Smooth muscle cell (in vitro differentiated cells): ENCODE data around the gene GAREM1. TPM values are rescaled to one million over a fixed set of nuclear protein-coding genes. Genes with fewer than 3 reads are reported as not detected.
"Not testable (repeated sequence)": the region's sequence is repeated elsewhere in the genome, so short reads cannot be mapped to it uniquely, and the experiment has no call there.

Experiments
- DNase-seq: peaks from one replicate; lab custom pipeline; 2025; ENCODE audit not compliant: unreplicated experiment; lab: John Stamatoyannopoulos, UW
- H2AFZ ChIP-seq: fragments of 200-600 bp; sonication (generic); 2 replicates; pipeline ENCODE4 v1.6.0; 2016; ENCODE audit warnings: antibody characterized with exemption, low read depth, mild to moderate bottlenecking
- H3F3A ChIP-seq: fragments of 200-600 bp; sonication (generic); 2 replicates; pipeline ENCODE4 v1.6.0; 2017; ENCODE audit warnings: antibody characterized with exemption, low read depth
- H3K27ac ChIP-seq: fragments of 200-600 bp; sonication (generic); 2 replicates; pipeline ENCODE4 v1.5.1; 2016; ENCODE audit warnings: low read depth, mild to moderate bottlenecking
- H3K27me3 ChIP-seq: fragments of 200-600 bp; sonication (generic); 2 replicates; pipeline ENCODE4 v1.6.1; 2016; ENCODE audit warnings: low read depth, mild to moderate bottlenecking
- H3K36me3 ChIP-seq: fragments of 200-600 bp; sonication (generic); 2 replicates; pipeline ENCODE4 v1.5.1; 2016; ENCODE audit warnings: low read depth
- H3K4me1 ChIP-seq: fragments of 200-600 bp; sonication (generic); 2 replicates; pipeline ENCODE4 v1.5.1; 2016; ENCODE audit warnings: low read depth
- H3K4me2 ChIP-seq: fragments of 200-600 bp; sonication (generic); 2 replicates; pipeline ENCODE4 v1.6.0; 2016; ENCODE audit warnings: mild to moderate bottlenecking
- H3K4me3 ChIP-seq: fragments of 200-600 bp; sonication (generic); 2 replicates; pipeline ENCODE4 v1.5.1; 2016; ENCODE audit warnings: mild to moderate bottlenecking
- H3K79me2 ChIP-seq: fragments of 200-600 bp; sonication (generic); 2 replicates; pipeline ENCODE4 v1.6.0; 2016; ENCODE audit warnings: low read depth, mild to moderate bottlenecking
- H3K9ac ChIP-seq: fragments of 200-600 bp; sonication (generic); 2 replicates; pipeline ENCODE4 v1.6.0; 2016; ENCODE audit warnings: low read depth
- H3K9me3 ChIP-seq: fragments of 200-600 bp; sonication (generic); replicated peaks from 2 replicates; pipeline ENCODE4 v1.5.1; 2016; ENCODE audit warnings: low read depth
- H4K20me1 ChIP-seq: fragments of 200-600 bp; sonication (generic); 2 replicates; pipeline ENCODE4 v1.6.0; 2016; ENCODE audit warnings: low read depth
- WGBS: methylation state at CpG from one replicate; pipeline ENCODE4 v1.1.7; 2016; ENCODE audit warnings: low lambda C conversion rate; 5-methylcytosine and 5-hydroxymethylcytosine counted together
- polyA plus RNA-seq: library from polyadenylated mRNA; unstranded; fragments of >200 nt; fragmentation: Nextera tagmentation; extraction: Ambion mirVana; gene quantifications from 2 replicates; pipeline ENCODE4 v1.2.1, GENCODE V29; 2016
- total RNA-seq: library from RNA; depleted of rRNA; stranded (reverse); fragments of >200 nt; gene quantifications from 2 replicates; pipeline ENCODE4 v1.2.3, GENCODE V29; 2014
- TF ChIP-seq, protein P1 (sequence below): fragments of 200-600 bp; sonication (generic); IDR thresholded peaks from 2 replicates; pipeline ENCODE4 v1.5.1; 2017; ENCODE audit warnings: borderline replicate concordance, mild to moderate bottlenecking, antibody characterized with exemption; ENCODE audit not compliant: insufficient read depth, poor library complexity, severe bottlenecking

The GAREM1 gene
- total and polyA plus RNA-seq, 2 experiments from 2014 or later: 0.33 to 13.4 TPM

DNA sequence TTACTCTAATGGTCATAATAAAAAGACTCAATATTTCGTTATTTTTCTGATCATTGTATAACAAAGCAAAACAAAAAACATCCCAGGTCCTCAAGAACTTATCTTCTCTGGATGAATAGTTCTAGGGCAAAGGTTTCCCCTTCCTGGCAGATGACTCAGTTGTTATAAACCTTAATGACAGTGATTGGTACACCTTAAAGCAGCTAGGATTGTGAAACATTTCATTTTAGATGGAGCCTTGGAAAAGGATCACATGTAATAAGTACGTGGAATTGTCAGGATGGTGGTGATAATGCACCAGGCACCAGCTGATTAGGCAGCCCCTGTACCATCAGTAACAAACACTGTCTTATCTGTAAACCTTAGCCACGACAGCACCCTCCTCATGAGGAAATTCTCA, 233.6 kb downstream of the GAREM1 start:
- Histone ChIP-seq H3K4me3 (no peak overlapping the region), H3K4me2 (no peak overlapping the region), H3K27ac (no peak overlapping the region), H4K20me1 (no peaks in the 10 kb centered on the region), H3K4me1 (no peaks in the 10 kb centered on the region), H3K9ac (no peak overlapping the region), H3K9me3 (no peaks in the 10 kb centered on the region), H3K79me2 (no peaks in the 10 kb centered on the region), H2AFZ (no peak overlapping the region), H3K27me3 (no peaks in the 10 kb centered on the region), H3K36me3 (no peaks in the 10 kb centered on the region), H3F3A (no peaks in the 10 kb centered on the region)
- DNase-seq: no peak
- 76% methylated on average over 3 of the region's 3 CpGs for WGBS
- TF ChIP-seq, protein P1, sequence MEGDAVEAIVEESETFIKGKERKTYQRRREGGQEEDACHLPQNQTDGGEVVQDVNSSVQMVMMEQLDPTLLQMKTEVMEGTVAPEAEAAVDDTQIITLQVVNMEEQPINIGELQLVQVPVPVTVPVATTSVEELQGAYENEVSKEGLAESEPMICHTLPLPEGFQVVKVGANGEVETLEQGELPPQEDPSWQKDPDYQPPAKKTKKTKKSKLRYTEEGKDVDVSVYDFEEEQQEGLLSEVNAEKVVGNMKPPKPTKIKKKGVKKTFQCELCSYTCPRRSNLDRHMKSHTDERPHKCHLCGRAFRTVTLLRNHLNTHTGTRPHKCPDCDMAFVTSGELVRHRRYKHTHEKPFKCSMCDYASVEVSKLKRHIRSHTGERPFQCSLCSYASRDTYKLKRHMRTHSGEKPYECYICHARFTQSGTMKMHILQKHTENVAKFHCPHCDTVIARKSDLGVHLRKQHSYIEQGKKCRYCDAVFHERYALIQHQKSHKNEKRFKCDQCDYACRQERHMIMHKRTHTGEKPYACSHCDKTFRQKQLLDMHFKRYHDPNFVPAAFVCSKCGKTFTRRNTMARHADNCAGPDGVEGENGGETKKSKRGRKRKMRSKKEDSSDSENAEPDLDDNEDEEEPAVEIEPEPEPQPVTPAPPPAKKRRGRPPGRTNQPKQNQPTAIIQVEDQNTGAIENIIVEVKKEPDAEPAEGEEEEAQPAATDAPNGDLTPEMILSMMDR: no peak

DNA sequence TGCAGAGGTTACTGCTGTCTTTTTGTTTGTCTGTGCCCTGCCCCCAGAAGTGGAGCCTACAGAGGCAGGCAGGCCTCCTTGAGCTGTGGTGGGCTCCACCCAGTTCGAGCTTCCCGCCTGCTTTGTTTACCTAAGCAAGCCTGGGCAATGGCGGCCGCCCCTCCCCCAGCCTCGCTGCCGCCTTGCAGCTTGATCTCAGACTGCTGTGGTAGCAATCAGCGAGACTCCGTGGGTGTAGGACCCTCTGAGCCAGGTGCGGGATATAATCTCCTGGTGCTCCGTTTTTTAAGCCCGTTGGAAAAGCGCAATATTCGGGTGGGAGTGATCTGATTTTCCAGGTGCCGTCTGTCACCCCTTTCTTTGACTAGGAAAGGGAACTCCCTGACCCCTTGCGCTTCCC, 237.3 kb downstream of the GAREM1 start:
- H4K20me1 ChIP-seq, H3K27me3 ChIP-seq, DNase-seq, H3K4me2 ChIP-seq, H3K9ac ChIP-seq, H3K4me1 ChIP-seq, H3K27ac ChIP-seq, H3K36me3 ChIP-seq, H3K79me2 ChIP-seq, H3K9me3 ChIP-seq, H3F3A ChIP-seq, H2AFZ ChIP-seq, H3K4me3 ChIP-seq: not testable (repeated sequence)
- WGBS: 90% methylated on average over 15 of the region's 15 CpGs

DNA sequence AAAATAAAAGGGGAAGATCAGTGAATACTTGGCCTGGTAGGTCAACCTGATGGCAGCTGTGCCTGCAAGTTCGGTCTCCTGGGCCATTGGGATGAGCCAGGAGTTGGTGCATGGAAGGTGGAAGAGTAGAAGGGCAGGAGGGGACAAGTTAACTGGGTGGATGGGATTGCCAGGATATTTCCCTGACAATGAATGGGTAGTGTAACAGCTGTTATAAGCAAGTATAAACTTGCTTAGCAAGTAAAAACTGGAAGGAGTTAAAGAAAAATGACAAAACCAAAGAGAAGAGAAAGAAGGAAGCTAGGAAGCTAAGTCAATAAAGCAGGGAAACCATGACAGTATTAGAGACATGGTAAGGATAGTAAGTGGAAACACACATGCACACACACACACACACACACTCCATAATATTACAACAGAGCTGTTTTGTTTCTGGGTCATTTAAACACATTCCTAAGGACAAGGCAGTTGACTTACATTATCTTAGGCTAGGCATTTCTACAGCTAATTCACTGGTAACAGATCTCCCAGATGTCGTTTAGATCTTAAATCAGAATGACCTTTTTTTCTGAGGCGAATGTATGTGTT, 251.2 kb downstream of the GAREM1 start:
- H3K27me3 ChIP-seq: no peaks in the 10 kb centered on the region

DNA sequence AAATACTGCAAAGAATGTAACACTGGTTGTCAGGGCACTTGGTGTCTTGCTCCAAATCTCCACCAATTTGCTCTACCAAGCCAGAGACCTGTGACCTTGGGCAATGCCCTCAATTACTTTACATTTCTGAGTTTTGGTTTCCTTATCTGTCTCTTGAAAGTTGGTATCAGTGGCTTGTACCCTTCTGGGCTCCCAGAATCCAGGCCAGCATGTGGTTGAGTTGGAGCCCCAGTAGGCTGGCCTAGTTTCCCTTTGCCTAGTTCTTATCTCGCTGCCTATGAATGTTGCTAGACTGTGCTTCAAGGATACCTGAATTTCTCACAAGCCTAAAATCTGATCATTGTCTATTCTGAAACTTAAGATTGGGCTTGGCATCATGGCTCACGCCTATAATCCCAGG, 254.3 kb downstream of the GAREM1 start:
- no peak overlapping the region for H3K9ac ChIP-seq
- no peaks in the 10 kb centered on the region for H3K4me1 ChIP-seq

More for the DNA sequence above, 251.2 kb downstream of the GAREM1 start:
- Histone ChIP-seq H2AFZ (no peak overlapping the region), H3F3A (no peaks in the 10 kb centered on the region), H3K36me3 (no peaks in the 10 kb centered on the region), H3K4me2 (no peak overlapping the region), H4K20me1 (no peaks in the 10 kb centered on the region), H3K27ac (no peak overlapping the region), H3K9me3 (no peaks in the 10 kb centered on the region), H3K4me3 (no peak overlapping the region), H3K9ac (no peak overlapping the region), H3K4me1 (no peaks in the 10 kb centered on the region), H3K79me2 (no peaks in the 10 kb centered on the region)
- TF ChIP-seq, protein P1: no peak
- WGBS: 78% methylated on average over 3 of the region's 3 CpGs
- DNase-seq: no peak

More for the DNA sequence above, 254.3 kb downstream of the GAREM1 start:
- Histone ChIP-seq H3K36me3 (no peaks in the 10 kb centered on the region), H2AFZ (no peak overlapping the region), H3K9me3 (no peaks in the 10 kb centered on the region), H3K27ac (no peak overlapping the region), H3F3A (no peaks in the 10 kb centered on the region), H3K27me3 (peaks cover 6% of the 10 kb centered on the region), H3K4me2 (no peak overlapping the region), H3K4me3 (no peak overlapping the region), H4K20me1 (no peaks in the 10 kb centered on the region), H3K79me2 (no peaks in the 10 kb centered on the region)
- 94% methylated on average over 2 of the region's 2 CpGs for WGBS
- TF ChIP-seq, protein P1: no peak
- no peak for DNase-seq
